Caco-2 (cell line): ENCODE results near the gene APOC4. TPM values are rescaled to one million over a fixed set of nuclear protein-coding genes. Genes with fewer than 3 reads are reported as not detected.

Source experiments
- BruUV-seq: library from RNA; stranded (reverse); fragments of 400-500 nt; replicated peaks from 2 replicates; lab custom pipeline; 2021; lab: Mats Ljungman, UMichigan
- CTCF ChIA-PET: fragments of 300-600 bp; sonication (Branson Sonifier 250); formaldehyde crosslinking; loops from one replicate; lab custom pipeline; 2022; ENCODE audit warnings: antibody characterized with exemption; lab: Charles Lee
- POLR2A ChIA-PET: fragments of 300-600 bp; sonication (Branson Sonifier 250); formaldehyde crosslinking; loops from one replicate; lab custom pipeline; 2022; ENCODE audit warnings: antibody characterized with exemption; lab: Charles Lee
- DNase-seq, 2 experiments: peaks; one replicate each; pipeline versions ENCODE4 v3.0.0 to v3.0.0-alpha.2; 2020 to 2022
- H3K27me3 ChIP-seq: replicated peaks from 2 replicates; pipeline ENCODE4 v1.6.0; 2011; ENCODE audit warnings: low read length; ENCODE audit not compliant: control insufficient read depth, insufficient read depth
- H3K36me3 ChIP-seq: 2 replicates; pipeline ENCODE4 v1.5.1; 2011; ENCODE audit warnings: low read length; ENCODE audit not compliant: control insufficient read depth, insufficient read depth
- H3K4me1 ChIP-seq: fragments of 250-450 bp; sonication (Bioruptor Pico); 2 replicates; pipeline ENCODE4 v1.5.1; 2020; ENCODE audit warnings: mild to moderate bottlenecking
- H3K4me3 ChIP-seq: 2 replicates; pipeline ENCODE4 v1.5.1; 2011; ENCODE audit warnings: low read depth, mild to moderate bottlenecking, control low read depth, low read length
- H3K9me3 ChIP-seq: fragments of 250-450 bp; sonication (Bioruptor Pico); 2 replicates; pipeline ENCODE4 v1.5.1; 2020; ENCODE audit warnings: mild to moderate bottlenecking, moderate library complexity
- H3K27ac Mint-ChIP-seq: one replicate; pipeline ENCODE4 v1.8.0; 2022; ENCODE audit warnings: mixed read lengths; ENCODE audit not compliant: unreplicated experiment
- H3K27me3 Mint-ChIP-seq: one replicate; pipeline ENCODE4 v1.8.0; 2022; ENCODE audit warnings: mixed read lengths; ENCODE audit not compliant: insufficient read depth, unreplicated experiment
- H3K36me3 Mint-ChIP-seq: one replicate; pipeline ENCODE4 v1.8.0; 2022; ENCODE audit warnings: mild to moderate bottlenecking, mixed read lengths; ENCODE audit not compliant: insufficient read depth, unreplicated experiment
- H3K4me1 Mint-ChIP-seq: one replicate; pipeline ENCODE4 v1.8.0; 2022; ENCODE audit warnings: low read depth, mixed read lengths; ENCODE audit not compliant: unreplicated experiment
- H3K4me3 Mint-ChIP-seq: one replicate; pipeline ENCODE4 v1.8.0; 2022; ENCODE audit warnings: mild to moderate bottlenecking, moderate library complexity, mixed read lengths; ENCODE audit not compliant: unreplicated experiment
- H3K9me3 Mint-ChIP-seq: one replicate; pipeline ENCODE4 v1.8.0; 2022; ENCODE audit warnings: mixed read lengths; ENCODE audit not compliant: unreplicated experiment
- intact Hi-C: fragments of 100-400 bp; cut with micrococcal nuclease; formaldehyde crosslinking; loops from one replicate; pipeline ENCODE4 v1.10.0; 2022; ENCODE audit not compliant: unreplicated experiment
- total RNA-seq: library from RNA; stranded (reverse); gene quantifications from 2 replicates; pipeline ENCODE4 v1.2.3, GENCODE V29; 2022
- TF ChIP-seq, protein P1 (sequence below), 2 experiments: fragments of 200-600 bp in 1 of 2; IDR thresholded peaks; 1 replicate in 1 of 2; 2 replicates in 1 of 2; pipeline versions ENCODE4 v1.5.1 to v1.8.0; 2011 to 2022; ENCODE audit warnings: antibody characterized with exemption in 1 of 2, control low read depth in 1 of 2, inconsistent platforms in 1 of 2, low read depth in 1 of 2, low read length in 1 of 2, mild to moderate bottlenecking in 1 of 2, moderate library complexity in 1 of 2; ENCODE audit not compliant: insufficient read depth in 1 of 2, severe bottlenecking in 1 of 2, unreplicated experiment in 1 of 2

Gene APOC4
- total RNA-seq, 1 experiment from 2014 or later, result not detected

DNA sequence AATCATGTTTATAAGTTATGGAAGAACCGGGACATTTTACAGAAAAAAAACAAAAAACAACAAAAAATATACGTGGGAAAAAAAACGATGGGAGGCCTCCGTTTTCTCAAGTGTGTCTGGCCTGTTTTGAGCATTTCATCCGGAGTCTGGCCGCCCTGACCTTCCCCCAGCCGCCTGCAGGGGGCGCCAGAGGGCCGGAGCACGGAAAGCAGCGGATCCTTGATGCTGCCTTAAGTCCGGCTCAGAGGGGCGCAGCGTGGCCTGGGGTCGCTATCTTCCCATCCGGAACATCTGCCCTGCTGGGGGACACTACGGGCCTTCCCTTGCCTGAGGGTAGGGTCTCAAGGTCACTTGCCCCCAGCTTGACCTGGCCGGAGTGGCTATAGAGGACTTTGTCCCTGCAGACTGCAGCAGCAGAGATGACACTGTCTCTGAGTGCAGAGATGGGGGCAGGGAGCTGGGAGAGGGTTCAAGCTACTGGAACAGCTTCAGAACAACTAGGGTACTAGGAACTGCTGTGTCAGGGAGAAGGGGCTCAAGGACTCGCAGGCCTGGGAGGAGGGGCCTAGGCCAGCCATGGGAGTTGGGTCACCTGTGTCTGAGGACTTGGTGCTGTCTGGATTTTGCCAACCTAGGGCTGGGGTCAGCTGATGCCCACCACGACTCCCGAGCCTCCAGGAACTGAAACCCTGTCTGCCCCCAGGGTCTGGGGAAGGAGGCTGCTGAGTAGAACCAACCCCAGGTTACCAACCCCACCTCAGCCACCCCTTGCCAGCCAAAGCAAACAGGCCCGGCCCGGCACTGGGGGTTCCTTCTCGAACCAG, 38.2 kb upstream of the APOC4 start:
- peaks cover 99% of the 10 kb centered on the region for H3K36me3 Mint-ChIP-seq
- no peaks in the 10 kb centered on the region for H3K27me3 Mint-ChIP-seq
- H3K27me3 ChIP-seq, result no peaks in the 10 kb centered on the region
- H3K9me3 ChIP-seq, result no peaks in the 10 kb centered on the region
- H3K4me3 ChIP-seq, result no peak overlapping the region
- H3K4me1 ChIP-seq, result peaks cover 30% of the 10 kb centered on the region
- DNase-seq, result peak; percentile 71 to 89
- peaks cover 8% of the 10 kb centered on the region for H3K36me3 ChIP-seq
- no peaks in the 10 kb centered on the region for H3K9me3 Mint-ChIP-seq
- no TSS peak for BruUV-seq
- no peak overlapping the region for H3K4me3 Mint-ChIP-seq
- CTCF ChIA-PET, result interaction anchor here (0.6 to 1.5 kb wide), 8 partner anchors 13 to 188 kb away, joined by 3 to 5 read pairs (median 4); partner anchors contain the start of genes CLASRP and CLPTM1
- H3K27ac Mint-ChIP-seq, result peak overlapping the region; percentile 51
- H3K4me1 Mint-ChIP-seq, result peaks cover 15% of the 10 kb centered on the region
- TF ChIP-seq, protein P1, sequence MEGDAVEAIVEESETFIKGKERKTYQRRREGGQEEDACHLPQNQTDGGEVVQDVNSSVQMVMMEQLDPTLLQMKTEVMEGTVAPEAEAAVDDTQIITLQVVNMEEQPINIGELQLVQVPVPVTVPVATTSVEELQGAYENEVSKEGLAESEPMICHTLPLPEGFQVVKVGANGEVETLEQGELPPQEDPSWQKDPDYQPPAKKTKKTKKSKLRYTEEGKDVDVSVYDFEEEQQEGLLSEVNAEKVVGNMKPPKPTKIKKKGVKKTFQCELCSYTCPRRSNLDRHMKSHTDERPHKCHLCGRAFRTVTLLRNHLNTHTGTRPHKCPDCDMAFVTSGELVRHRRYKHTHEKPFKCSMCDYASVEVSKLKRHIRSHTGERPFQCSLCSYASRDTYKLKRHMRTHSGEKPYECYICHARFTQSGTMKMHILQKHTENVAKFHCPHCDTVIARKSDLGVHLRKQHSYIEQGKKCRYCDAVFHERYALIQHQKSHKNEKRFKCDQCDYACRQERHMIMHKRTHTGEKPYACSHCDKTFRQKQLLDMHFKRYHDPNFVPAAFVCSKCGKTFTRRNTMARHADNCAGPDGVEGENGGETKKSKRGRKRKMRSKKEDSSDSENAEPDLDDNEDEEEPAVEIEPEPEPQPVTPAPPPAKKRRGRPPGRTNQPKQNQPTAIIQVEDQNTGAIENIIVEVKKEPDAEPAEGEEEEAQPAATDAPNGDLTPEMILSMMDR (IDR thresholded peaks at IDR 0.05; ENCODE audit: insufficient read depth in 1 of 2, low read depth in 1 of 2, low read length in 1 of 2, severe bottlenecking in 1 of 2, unreplicated experiment in 1 of 2), result peak; percentile 99
- POLR2A ChIA-PET, result interaction anchor here (2.7 kb wide), 1 partner anchor 13 kb away, joined by 24 read pairs; the partner anchor contains the start of gene TOMM40
- intact Hi-C loops, result loop anchor here (1.0 to 10.0 kb wide), 3 partner anchors 47 to 171 kb away; partner anchors contain the start of genes GEMIN7, RELB and ZNF296

DNA sequence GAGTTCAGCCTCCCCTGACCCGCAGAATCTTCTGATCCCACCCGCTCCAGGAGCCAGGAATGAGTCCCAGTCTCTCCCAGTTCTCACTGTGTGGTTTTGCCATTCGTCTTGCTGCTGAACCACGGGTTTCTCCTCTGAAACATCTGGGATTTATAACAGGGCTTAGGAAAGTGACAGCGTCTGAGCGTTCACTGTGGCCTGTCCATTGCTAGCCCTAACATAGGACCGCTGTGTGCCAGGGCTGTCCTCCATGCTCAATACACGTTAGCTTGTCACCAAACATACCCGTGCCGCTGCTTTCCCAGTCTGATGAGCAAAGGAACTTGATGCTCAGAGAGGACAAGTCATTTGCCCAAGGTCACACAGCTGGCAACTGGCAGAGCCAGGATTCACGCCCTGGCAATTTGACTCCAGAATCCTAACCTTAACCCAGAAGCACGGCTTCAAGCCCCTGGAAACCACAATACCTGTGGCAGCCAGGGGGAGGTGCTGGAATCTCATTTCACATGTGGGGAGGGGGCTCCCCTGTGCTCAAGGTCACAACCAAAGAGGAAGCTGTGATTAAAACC, 37.5 kb upstream of the APOC4 start:
- Histone ChIP-seq H3K36me3 (peaks cover 8% of the 10 kb centered on the region), H3K4me1 (peaks cover 30% of the 10 kb centered on the region), H3K27me3 (no peaks in the 10 kb centered on the region), H3K4me3 (no peak overlapping the region), H3K9me3 (no peaks in the 10 kb centered on the region)
- ChIA-PET POLR2A (interaction anchor here (1.5 to 2.7 kb wide), 2 partner anchors 14 to 31 kb away, joined by 5 to 24 read pairs; partner anchors contain the start of gene TOMM40), CTCF (interaction anchor here (0.6 to 2.1 kb wide), 10 partner anchors 12 to 802 kb away, joined by 3 to 18 read pairs (median 4); partner anchors contain the start of genes CLPTM1 and TOMM40)
- H3K9me3 Mint-ChIP-seq, result no peaks in the 10 kb centered on the region
- peak overlapping the region; percentile 84 for H3K4me3 Mint-ChIP-seq
- intact Hi-C loops, result loop anchor here (10.0 kb wide), 2 partner anchors 100 to 170 kb away; partner anchors contain the start of genes GEMIN7, RELB and ZNF296
- DNase-seq, result peak in 1 of 2 experiments; percentile 49
- H3K27ac Mint-ChIP-seq, result peak overlapping the region; percentile 98
- peaks cover 99% of the 10 kb centered on the region for H3K36me3 Mint-ChIP-seq
- BruUV-seq, result no TSS peak
- TF ChIP-seq, protein P1 (IDR thresholded peaks at IDR 0.05; ENCODE audit: insufficient read depth in 1 of 2, low read depth in 1 of 2, low read length in 1 of 2, severe bottlenecking in 1 of 2, unreplicated experiment in 1 of 2), result peak; percentile 12 to 27
- peaks cover 20% of the 10 kb centered on the region for H3K4me1 Mint-ChIP-seq
- no peaks in the 10 kb centered on the region for H3K27me3 Mint-ChIP-seq
